K562 (cell line): ENCODE results near the gene DENND2C.

Source experiments
- HBP1 ChIP-seq: fragments of 450-650 bp; formaldehyde crosslinking; IDR thresholded peaks from 2 replicates; pipeline ENCODE4 v1.4.0; 2022; ENCODE audit warnings: missing genetic modification characterization
- SREBF2 ChIP-seq: sonication (generic); formaldehyde crosslinking; IDR thresholded peaks from 2 replicates; pipeline ENCODE4 v1.4.0; 2020; ENCODE audit warnings: mild to moderate bottlenecking, missing genetic modification reagents
- TRIM28 ChIP-seq: fragments of 450-650 bp; IDR thresholded peaks from 2 replicates; pipeline ENCODE4 v1.6.1; 2017

GRCh38 chr1:114715952-114716303 lies 46.1 kb upstream of the DENND2C start:
- TF ChIP-seq TRIM28 (no peak), HBP1 (CRISPR knock-in tag) (no peak), SREBF2 (CRISPR knock-in tag) (no peak)
